Smooth muscle cell (in vitro differentiated cells): ENCODE results near the gene EIF2D. TPM values are rescaled to one million over a fixed set of nuclear protein-coding genes. Genes with fewer than 3 reads are reported as not detected.
"Not testable (repeated sequence)": the region's sequence is repeated elsewhere in the genome, so short reads cannot be mapped to it uniquely, and the experiment has no call there.

Source experiments
- DNase-seq: peaks from one replicate; lab custom pipeline; 2025; ENCODE audit not compliant: unreplicated experiment; lab: John Stamatoyannopoulos, UW
- H2AFZ ChIP-seq: fragments of 200-600 bp; sonication (generic); 2 replicates; pipeline ENCODE4 v1.6.0; 2016; ENCODE audit warnings: antibody characterized with exemption, low read depth, mild to moderate bottlenecking
- H3F3A ChIP-seq: fragments of 200-600 bp; sonication (generic); 2 replicates; pipeline ENCODE4 v1.6.0; 2017; ENCODE audit warnings: antibody characterized with exemption, low read depth
- H3K27ac ChIP-seq: fragments of 200-600 bp; sonication (generic); 2 replicates; pipeline ENCODE4 v1.5.1; 2016; ENCODE audit warnings: low read depth, mild to moderate bottlenecking
- H3K27me3 ChIP-seq: fragments of 200-600 bp; sonication (generic); 2 replicates; pipeline ENCODE4 v1.6.1; 2016; ENCODE audit warnings: low read depth, mild to moderate bottlenecking
- H3K36me3 ChIP-seq: fragments of 200-600 bp; sonication (generic); 2 replicates; pipeline ENCODE4 v1.5.1; 2016; ENCODE audit warnings: low read depth
- H3K4me1 ChIP-seq: fragments of 200-600 bp; sonication (generic); 2 replicates; pipeline ENCODE4 v1.5.1; 2016; ENCODE audit warnings: low read depth
- H3K4me2 ChIP-seq: fragments of 200-600 bp; sonication (generic); 2 replicates; pipeline ENCODE4 v1.6.0; 2016; ENCODE audit warnings: mild to moderate bottlenecking
- H3K4me3 ChIP-seq: fragments of 200-600 bp; sonication (generic); 2 replicates; pipeline ENCODE4 v1.5.1; 2016; ENCODE audit warnings: mild to moderate bottlenecking
- H3K79me2 ChIP-seq: fragments of 200-600 bp; sonication (generic); 2 replicates; pipeline ENCODE4 v1.6.0; 2016; ENCODE audit warnings: low read depth, mild to moderate bottlenecking
- H3K9ac ChIP-seq: fragments of 200-600 bp; sonication (generic); 2 replicates; pipeline ENCODE4 v1.6.0; 2016; ENCODE audit warnings: low read depth
- H3K9me3 ChIP-seq: fragments of 200-600 bp; sonication (generic); replicated peaks from 2 replicates; pipeline ENCODE4 v1.5.1; 2016; ENCODE audit warnings: low read depth
- H4K20me1 ChIP-seq: fragments of 200-600 bp; sonication (generic); 2 replicates; pipeline ENCODE4 v1.6.0; 2016; ENCODE audit warnings: low read depth
- WGBS: methylation state at CpG from one replicate; pipeline ENCODE4 v1.1.7; 2016; ENCODE audit warnings: low lambda C conversion rate; 5-methylcytosine and 5-hydroxymethylcytosine counted together
- polyA plus RNA-seq: library from polyadenylated mRNA; unstranded; fragments of >200 nt; fragmentation: Nextera tagmentation; extraction: Ambion mirVana; gene quantifications from 2 replicates; pipeline ENCODE4 v1.2.1, GENCODE V29; 2016
- total RNA-seq: library from RNA; depleted of rRNA; stranded (reverse); fragments of >200 nt; gene quantifications from 2 replicates; pipeline ENCODE4 v1.2.3, GENCODE V29; 2014
- TF ChIP-seq, protein P1 (sequence below): fragments of 200-600 bp; sonication (generic); IDR thresholded peaks from 2 replicates; pipeline ENCODE4 v1.5.1; 2017; ENCODE audit warnings: borderline replicate concordance, mild to moderate bottlenecking, antibody characterized with exemption; ENCODE audit not compliant: insufficient read depth, poor library complexity, severe bottlenecking

Gene EIF2D
- total and polyA plus RNA-seq, 2 experiments from 2014 or later: 22.8 to 28.9 TPM

DNA sequence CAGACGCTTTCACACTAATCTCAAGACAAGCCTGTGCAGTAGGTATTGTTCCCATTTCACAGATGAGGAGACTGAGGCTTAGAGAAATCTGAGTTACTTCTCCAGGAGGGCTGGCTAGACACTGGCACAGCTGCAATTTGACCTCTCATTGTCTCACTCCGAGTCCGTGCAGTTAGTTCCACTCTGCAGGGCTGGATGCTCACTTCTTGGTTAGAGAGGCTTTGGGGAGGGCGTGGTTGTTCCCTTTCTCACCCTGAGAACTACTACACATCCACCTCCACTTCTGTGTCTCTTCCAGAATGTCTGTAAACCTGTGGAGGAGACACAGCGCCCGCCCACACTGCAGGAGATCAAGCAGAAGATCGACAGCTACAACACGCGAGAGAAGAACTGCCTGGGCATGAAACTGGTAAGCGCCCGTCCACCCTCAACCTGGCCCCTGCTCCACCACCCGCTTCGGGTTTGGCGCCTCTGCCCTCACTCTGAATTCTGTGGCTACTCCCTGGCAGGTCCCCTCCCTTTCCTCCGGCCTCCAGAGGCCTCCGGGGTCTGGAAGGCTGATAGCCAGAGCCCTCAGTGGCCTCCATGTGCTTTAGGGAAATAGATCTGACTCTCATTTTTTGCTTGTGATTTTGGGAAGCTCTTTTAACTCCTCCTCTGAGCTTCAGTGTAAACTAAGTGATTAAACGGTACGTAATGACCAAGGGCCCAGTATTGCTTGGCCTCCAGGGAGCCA, 29.1 kb downstream of the EIF2D start:
- Histone ChIP-seq H3F3A (no peaks in the 10 kb centered on the region), H3K9me3 (no peaks in the 10 kb centered on the region), H2AFZ (no peak overlapping the region), H3K9ac (no peak overlapping the region), H3K36me3 (no peaks in the 10 kb centered on the region), H3K79me2 (no peaks in the 10 kb centered on the region), H3K4me3 (no peak overlapping the region), H3K4me1 (peaks cover 10% of the 10 kb centered on the region), H3K27ac (no peak overlapping the region), H4K20me1 (no peaks in the 10 kb centered on the region), H3K4me2 (no peak overlapping the region), H3K27me3 (no peaks in the 10 kb centered on the region)
- 83% methylated on average over 18 of the region's 18 CpGs for WGBS
- no peak for DNase-seq
- TF ChIP-seq, protein P1, sequence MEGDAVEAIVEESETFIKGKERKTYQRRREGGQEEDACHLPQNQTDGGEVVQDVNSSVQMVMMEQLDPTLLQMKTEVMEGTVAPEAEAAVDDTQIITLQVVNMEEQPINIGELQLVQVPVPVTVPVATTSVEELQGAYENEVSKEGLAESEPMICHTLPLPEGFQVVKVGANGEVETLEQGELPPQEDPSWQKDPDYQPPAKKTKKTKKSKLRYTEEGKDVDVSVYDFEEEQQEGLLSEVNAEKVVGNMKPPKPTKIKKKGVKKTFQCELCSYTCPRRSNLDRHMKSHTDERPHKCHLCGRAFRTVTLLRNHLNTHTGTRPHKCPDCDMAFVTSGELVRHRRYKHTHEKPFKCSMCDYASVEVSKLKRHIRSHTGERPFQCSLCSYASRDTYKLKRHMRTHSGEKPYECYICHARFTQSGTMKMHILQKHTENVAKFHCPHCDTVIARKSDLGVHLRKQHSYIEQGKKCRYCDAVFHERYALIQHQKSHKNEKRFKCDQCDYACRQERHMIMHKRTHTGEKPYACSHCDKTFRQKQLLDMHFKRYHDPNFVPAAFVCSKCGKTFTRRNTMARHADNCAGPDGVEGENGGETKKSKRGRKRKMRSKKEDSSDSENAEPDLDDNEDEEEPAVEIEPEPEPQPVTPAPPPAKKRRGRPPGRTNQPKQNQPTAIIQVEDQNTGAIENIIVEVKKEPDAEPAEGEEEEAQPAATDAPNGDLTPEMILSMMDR: no peak

GRCh38 chr1:206582537-206582936, 29.7 kb downstream of the EIF2D start:
- Histone ChIP-seq H3F3A (no peaks in the 10 kb centered on the region), H3K9me3 (no peaks in the 10 kb centered on the region), H2AFZ (no peak overlapping the region), H3K36me3 (no peaks in the 10 kb centered on the region), H3K27ac (no peak overlapping the region), H3K27me3 (no peaks in the 10 kb centered on the region), H3K79me2 (no peaks in the 10 kb centered on the region), H3K9ac (no peak overlapping the region), H4K20me1 (no peaks in the 10 kb centered on the region), H3K4me3 (no peak overlapping the region), H3K4me1 (peaks cover 4% of the 10 kb centered on the region), H3K4me2 (no peak overlapping the region)
- no peak for DNase-seq
- 88% methylated on average over 5 of the region's 5 CpGs for WGBS
- TF ChIP-seq, protein P1: no peak

DNA sequence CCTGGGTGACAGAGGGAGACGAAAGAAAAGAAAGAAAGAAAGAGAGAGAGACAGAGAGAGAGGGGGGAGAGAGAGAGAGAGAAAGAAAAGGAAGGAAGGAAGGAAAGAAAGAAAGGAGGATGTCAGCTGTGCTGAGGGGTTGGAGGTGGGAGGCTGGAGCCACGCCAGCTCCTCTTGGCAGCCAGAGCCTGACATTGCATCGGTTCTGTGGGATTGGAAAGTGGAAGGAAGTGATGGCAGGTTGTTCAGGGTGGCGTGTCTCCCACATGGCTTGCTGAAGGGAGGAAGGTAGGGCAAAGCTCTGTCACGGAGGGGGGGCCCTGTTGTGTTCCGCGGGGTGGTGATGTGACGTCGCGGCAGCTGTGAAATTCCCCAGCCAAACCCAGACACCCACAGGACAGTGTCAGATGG, 30.7 kb downstream of the EIF2D start:
- Histone ChIP-seq H2AFZ (no peak overlapping the region), H4K20me1 (no peaks in the 10 kb centered on the region), H3K27me3 (no peaks in the 10 kb centered on the region), H3K9ac (no peak overlapping the region), H3K36me3 (no peaks in the 10 kb centered on the region), H3F3A (no peaks in the 10 kb centered on the region), H3K9me3 (no peaks in the 10 kb centered on the region), H3K4me1 (no peaks in the 10 kb centered on the region), H3K27ac (no peak overlapping the region), H3K4me2 (no peak overlapping the region), H3K79me2 (no peaks in the 10 kb centered on the region), H3K4me3 (no peak overlapping the region)
- 88% methylated on average over 10 of the region's 10 CpGs for WGBS
- TF ChIP-seq, protein P1: no peak
- DNase-seq: no peak

DNA sequence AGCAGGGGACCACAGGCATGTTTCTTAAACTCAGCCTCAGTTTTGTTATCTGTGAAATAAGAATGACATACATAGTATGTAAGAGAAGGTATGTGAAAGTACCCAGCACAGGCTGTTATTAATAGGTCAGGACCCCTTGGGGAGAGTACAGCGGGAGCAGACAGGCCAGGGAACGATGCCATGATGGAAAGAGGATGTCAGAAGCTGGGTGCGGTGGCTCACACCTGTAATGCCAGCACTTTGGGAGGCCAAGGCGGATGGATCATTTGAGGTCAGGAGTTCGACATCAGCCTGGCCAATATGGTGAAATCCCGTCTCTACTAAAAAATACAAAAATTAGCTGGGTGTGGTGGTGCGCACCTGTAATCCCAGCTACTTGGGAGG, 31.2 kb downstream of the EIF2D start:
- peak overlapping the region; percentile 94 for H3K27ac ChIP-seq
- H3K9me3 ChIP-seq, DNase-seq, H3K36me3 ChIP-seq, H3K79me2 ChIP-seq, H3F3A ChIP-seq, H4K20me1 ChIP-seq, H3K4me2 ChIP-seq, H3K27me3 ChIP-seq, H2AFZ ChIP-seq, H3K4me1 ChIP-seq, H3K4me3 ChIP-seq: not testable (repeated sequence)
- H3K9ac ChIP-seq: peak overlapping the region; percentile 67
- 82% methylated on average over 7 of the region's 7 CpGs for WGBS
